ENCODE results near the gene DET1.
"Not testable (repeated sequence)": the region's sequence is repeated elsewhere in the genome, so short reads cannot be mapped to it uniquely, and the experiment has no call there.

DET1 gene

DNA sequence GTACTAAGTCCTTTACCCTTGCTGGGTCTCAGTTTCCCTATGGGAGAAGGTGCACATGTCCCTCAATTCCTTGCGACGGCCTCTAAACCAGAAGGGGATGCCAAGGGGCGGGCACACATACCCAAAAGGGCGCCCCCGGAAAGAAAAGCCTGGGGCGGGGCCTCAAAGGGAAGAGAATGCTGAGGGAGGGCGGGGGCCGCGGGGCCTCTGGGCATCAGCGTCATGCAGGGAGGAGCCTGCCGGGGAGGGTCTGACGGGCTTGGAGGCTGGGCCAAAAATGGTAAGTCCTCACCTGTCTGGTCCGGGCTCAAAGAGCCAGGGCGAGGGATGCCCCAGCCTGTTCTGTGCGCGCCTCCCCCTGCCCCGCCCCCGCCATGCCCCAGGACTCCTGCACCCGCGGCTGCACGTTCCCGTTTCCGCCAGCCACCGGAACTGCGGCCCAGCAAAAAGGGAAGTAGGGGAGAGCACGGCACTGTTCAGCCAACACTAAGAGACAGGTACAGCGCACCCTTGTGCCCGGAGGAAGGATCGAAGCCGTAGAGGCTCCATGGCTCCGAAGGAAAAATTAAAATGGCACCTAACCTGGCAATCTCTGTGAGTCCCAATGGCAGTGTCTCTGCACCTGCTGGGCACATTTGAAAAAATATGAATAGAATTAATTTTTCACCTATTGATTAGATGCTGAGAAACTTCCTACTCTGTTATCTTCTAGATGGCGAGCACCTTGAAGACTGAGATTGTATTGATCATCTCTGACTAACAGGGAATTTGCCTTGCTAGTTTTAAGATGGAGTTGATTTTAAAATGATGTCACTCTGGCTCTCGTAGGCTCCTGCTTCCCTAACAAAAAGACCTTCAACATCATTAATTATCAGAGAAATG, at the start of gene DET1:
DET1 (minus strand) TSS at position 434 of the 882 bp plus-strand sequence. CDS start 14,976 bp downstream, outside the sequence.
- DNase-seq, result peak; percentile 94 to 97

- no peak for DNase-seq
These were observed 44.9 kb upstream of the DET1 start for GRCh38 chr15:88591384-88591783.

- DNase-seq, result no peak
These were observed 44.3 kb upstream of the DET1 start for GRCh38 chr15:88590759-88591158.

GRCh38 chr15:88586401-88587162, 40.1 kb upstream of the DET1 start:
- DNase-seq, result no peak

- DNase-seq, result no peak
These were observed 34.1 kb upstream of the DET1 start for GRCh38 chr15:88580532-88580931.

- DNase-seq, result no peak
These were observed 32.8 kb upstream of the DET1 start for GRCh38 chr15:88579322-88579721.

GRCh38 chr15:88574655-88575054, 28.2 kb upstream of the DET1 start:
- DNase-seq, result no peak

DNA sequence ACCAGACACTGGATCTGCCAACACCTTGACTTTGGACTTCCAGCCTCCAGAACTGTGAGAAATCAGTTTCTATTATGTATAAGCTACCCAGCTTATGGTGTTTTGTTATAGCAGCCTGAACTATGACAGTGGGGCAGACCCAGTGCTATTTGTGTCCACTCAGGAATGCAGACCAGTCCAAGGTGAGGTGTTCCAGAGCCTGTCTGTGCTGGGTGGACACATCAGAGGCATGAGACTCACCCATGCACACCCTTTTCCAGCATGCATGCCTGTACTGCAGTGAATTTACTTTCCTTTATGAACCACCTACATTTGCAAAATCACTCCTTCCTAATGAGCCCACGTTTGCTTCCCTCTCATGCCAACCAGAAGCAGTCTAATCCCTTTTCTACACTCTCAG, 27.6 kb upstream of the DET1 start:
- no peak for DNase-seq

- DNase-seq, result no peak
These were observed 25.4 kb upstream of the DET1 start for GRCh38 chr15:88571852-88572259.

GRCh38 chr15:88571153-88571851, 24.8 kb upstream of the DET1 start:
- DNase-seq, result no peak

DNA sequence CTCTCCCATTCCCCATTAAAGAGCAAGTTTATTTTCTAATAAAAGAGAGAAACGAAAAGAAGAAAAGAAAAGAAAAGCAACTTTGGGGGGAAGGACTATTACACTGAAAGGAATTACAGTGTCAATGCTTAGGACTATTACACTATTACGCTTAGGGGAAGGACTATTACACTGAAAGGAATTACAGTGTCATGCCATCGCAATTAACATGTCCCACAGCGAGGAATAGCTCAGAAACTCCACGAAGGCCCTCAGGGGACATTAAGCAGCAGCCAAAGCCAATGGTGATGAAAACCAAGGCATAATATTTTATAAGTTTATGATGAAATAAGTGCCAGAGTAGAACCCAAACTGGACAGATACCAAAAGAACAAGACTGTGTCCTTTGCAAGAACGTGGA, 22.1 kb upstream of the DET1 start:
- DNase-seq, result no peak

DNA sequence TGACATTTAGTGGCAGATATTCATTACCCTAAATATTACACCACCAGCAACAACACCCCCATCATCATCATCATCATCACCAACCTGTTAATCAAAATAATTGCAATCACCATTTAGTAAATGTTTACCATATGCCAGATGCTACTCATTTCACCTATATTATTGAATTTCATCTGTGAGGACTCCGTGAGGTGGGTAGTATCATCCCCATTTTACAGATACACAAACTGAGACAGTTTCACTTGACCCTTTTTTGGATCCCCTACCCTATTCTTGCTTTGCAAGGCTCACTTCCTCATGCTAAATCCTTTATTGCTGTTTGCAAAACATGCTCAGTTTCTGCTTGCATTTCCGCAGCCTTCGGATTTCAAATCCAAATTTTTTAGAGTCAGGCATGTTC, 18.3 kb upstream of the DET1 start:
- no peak for DNase-seq

DNA sequence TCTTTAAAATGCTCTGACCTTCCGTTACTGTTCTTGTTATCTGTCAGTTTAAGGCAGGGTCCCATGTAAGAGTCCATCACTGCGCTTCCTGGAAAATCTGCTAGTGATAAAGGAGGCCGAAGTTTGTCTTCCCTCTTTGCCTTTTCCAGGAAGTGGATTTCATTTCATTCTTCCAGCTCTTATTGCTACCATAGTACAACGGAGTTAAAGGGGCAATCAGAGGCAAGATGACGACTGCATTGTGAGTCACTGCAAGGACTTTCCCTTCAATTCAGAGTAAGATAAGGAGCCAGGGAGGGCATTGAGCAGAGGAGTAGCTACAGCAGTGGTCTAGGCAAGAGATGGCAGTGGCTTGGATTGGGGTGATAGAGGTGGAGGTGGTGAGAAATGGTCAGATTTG, 17.2 kb upstream of the DET1 start:
- DNase-seq, result no peak

DNA sequence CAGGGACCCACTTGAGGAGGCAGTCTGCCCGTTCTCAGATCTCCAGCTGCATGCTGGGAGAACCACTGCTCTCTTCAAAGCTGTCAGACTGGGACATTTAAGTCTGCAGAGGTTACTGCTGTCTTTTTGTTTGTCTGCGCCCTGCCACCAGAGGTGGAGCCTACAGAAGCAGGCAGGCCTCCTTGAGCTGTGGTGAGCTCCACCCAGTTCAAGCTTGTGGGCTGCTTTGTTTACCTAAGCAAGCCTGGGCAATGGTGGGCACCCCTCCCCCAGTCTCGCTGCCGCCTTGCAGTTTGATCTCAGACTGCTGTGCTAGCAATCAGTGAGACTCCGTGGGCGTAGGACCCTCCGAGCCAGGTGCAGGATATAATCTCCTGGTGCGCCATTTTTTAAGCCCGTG, 13.1 kb upstream of the DET1 start:
- DNase-seq, result not testable (repeated sequence)

- not testable (repeated sequence) for DNase-seq
These were observed 11.5 kb upstream of the DET1 start for GRCh38 chr15:88558026-88558425.

DNA sequence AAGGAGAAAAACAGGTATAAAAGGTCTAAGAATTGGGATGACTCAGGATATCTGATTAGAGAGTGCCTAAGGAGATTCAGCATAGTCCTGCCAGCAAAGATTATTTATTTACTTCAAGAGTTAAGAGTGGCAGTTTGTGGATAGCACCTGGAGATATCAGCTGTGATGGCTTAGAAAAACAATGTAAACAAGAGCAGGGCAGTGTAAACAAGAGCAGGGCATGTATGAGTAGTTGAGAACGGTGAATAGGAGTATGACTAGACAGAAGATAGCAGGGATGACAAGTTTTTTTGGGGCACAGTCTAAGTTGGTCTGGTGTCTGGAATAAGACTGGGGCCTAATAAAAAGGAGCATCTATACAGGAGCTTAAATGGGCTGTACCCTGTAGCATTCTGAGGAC, 1.5 kb upstream of the DET1 start:
- DNase-seq, result not testable (repeated sequence)

GRCh38 chr15:88545578-88546247, 768 bp downstream of the DET1 start:
- DNase-seq, result not testable (repeated sequence)

DNA sequence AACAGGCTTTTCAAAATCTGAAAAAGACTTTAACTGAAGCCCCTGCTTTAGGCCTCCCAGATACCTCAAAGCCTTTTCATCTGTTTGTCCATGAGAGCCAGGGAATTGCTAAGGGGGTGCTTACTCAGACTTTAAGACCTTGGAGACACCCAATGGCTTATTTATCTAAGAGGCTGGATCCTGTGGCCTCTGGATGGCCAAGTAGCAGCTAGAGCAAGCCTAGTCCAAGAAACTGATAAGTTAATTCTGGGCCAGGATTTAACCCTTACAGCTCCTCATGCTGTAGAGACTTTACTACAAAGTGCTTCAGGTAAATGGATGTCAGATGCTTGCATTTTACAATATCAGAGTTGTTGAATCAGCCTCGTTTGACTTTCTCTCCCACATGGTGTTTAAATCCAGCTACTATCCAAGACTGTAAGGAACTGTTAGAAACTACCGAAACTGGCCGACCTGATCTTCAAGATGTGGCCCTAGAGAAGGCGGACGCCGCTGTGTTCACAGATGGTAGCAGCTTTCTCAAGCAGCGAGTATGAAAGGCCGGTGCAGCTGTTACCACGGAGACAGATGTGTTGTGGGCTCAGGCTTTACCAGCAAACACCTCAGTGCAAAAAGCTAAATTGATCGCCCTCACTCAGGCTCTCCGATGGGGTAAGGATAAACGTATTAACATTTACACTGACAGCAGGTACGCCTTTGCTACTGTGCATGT, 3.3 kb downstream of the DET1 start:
- DNase-seq, result no peak

- DNase-seq, result no peak
These were observed 4.1 kb downstream of the DET1 start for GRCh38 chr15:88542342-88542733.

- no peak for DNase-seq
These were observed 4.7 kb downstream of the DET1 start for GRCh38 chr15:88541709-88542341.

GRCh38 chr15:88541111-88541510, 5.4 kb downstream of the DET1 start:
- DNase-seq, result not testable (repeated sequence)

- not testable (repeated sequence) for DNase-seq
These were observed 6.1 kb downstream of the DET1 start for GRCh38 chr15:88540350-88540749.
